Trophoblast cell (in vitro differentiated cells and primary cell): Measurements from ENCODE around the gene CACNA1C.

Source experiments
- DNase-seq, 2 donors: peaks; one replicate each; pipeline ENCODE4 v3.0.0-alpha.2; 2016
- H2AFZ ChIP-seq: 2 replicates; pipeline ENCODE4 v1.6.1; 2013; ENCODE audit warnings: low read length, moderate library complexity, mild to moderate bottlenecking; ENCODE audit not compliant: insufficient read depth, poor library complexity
- H2AK5ac ChIP-seq: 2 replicates; pipeline ENCODE4 v1.6.1; 2013; ENCODE audit warnings: mild to moderate bottlenecking, low read length
- H2BK120ac ChIP-seq: 2 replicates; pipeline ENCODE4 v1.6.1; 2013; ENCODE audit warnings: low read length, mild to moderate bottlenecking, moderate library complexity; ENCODE audit not compliant: insufficient read depth, poor library complexity
- H2BK12ac ChIP-seq: 2 replicates; pipeline ENCODE4 v1.6.1; 2013; ENCODE audit warnings: mild to moderate bottlenecking, low read length, moderate library complexity
- H2BK5ac ChIP-seq: 2 replicates; pipeline ENCODE4 v1.6.1; 2013; ENCODE audit warnings: low read length, low read depth, moderate library complexity, mild to moderate bottlenecking; ENCODE audit not compliant: poor library complexity
- H3K14ac ChIP-seq: 2 replicates; pipeline ENCODE4 v1.6.1; 2013; ENCODE audit warnings: mild to moderate bottlenecking, low read length
- H3K18ac ChIP-seq: 2 replicates; pipeline ENCODE4 v1.6.1; 2013; ENCODE audit warnings: mild to moderate bottlenecking, low read length
- H3K23ac ChIP-seq: 2 replicates; pipeline ENCODE4 v1.6.1; 2013; ENCODE audit warnings: low read length
- H3K27ac ChIP-seq: 2 replicates; pipeline ENCODE4 v1.5.1; 2013; ENCODE audit warnings: low read depth, mild to moderate bottlenecking, inconsistent platforms, low read length, moderate library complexity
- H3K27me3 ChIP-seq: 2 replicates; pipeline ENCODE4 v1.6.1; 2013; ENCODE audit warnings: inconsistent platforms, mild to moderate bottlenecking, low read length, moderate library complexity; ENCODE audit not compliant: insufficient read depth
- H3K36me3 ChIP-seq, 2 experiments: 1 replicate in 1 of 2; 2 replicates in 1 of 2; pipeline ENCODE4 v1.6.1; 2013; ENCODE audit warnings: low read length in 2 of 2, mild to moderate bottlenecking in 2 of 2, moderate library complexity in 1 of 2; ENCODE audit not compliant: insufficient read depth in 2 of 2, control insufficient read depth in 1 of 2
- H3K4ac ChIP-seq: 2 replicates; pipeline ENCODE4 v1.6.1; 2013; ENCODE audit warnings: low read depth, mild to moderate bottlenecking, low read length, moderate library complexity
- H3K4me1 ChIP-seq, 2 experiments: 1 replicate in 1 of 2; 2 replicates in 1 of 2; pipeline ENCODE4 v1.6.1; 2013; ENCODE audit warnings: low read length in 2 of 2, mild to moderate bottlenecking in 2 of 2, moderate library complexity in 1 of 2; ENCODE audit not compliant: insufficient read depth in 2 of 2, control insufficient read depth in 1 of 2
- H3K4me2 ChIP-seq: 2 replicates; pipeline ENCODE4 v1.6.1; 2013; ENCODE audit warnings: inconsistent platforms, mild to moderate bottlenecking, low read length, moderate library complexity
- H3K4me3 ChIP-seq: 2 replicates; pipeline ENCODE4 v1.5.1; 2013; ENCODE audit warnings: mild to moderate bottlenecking, low read depth, low read length, inconsistent platforms
- H3K79me1 ChIP-seq: one replicate; pipeline ENCODE4 v1.6.1; 2013; ENCODE audit warnings: low read length
- H3K79me2 ChIP-seq: 2 replicates; pipeline ENCODE4 v1.6.1; 2013; ENCODE audit warnings: low read length, mild to moderate bottlenecking; ENCODE audit not compliant: control insufficient read depth, insufficient read depth, poor library complexity
- H3K9ac ChIP-seq: 2 replicates; pipeline ENCODE4 v1.6.1; 2013; ENCODE audit warnings: mild to moderate bottlenecking, low read length
- H3K9me3 ChIP-seq: 2 replicates; pipeline ENCODE4 v1.6.1; 2013; ENCODE audit warnings: low read depth, mild to moderate bottlenecking, control low read depth, inconsistent platforms, low read length; ENCODE audit not compliant: insufficient read depth
- H4K12ac ChIP-seq: 2 replicates; pipeline ENCODE4 v1.6.1; 2013; ENCODE audit warnings: low read depth, mild to moderate bottlenecking, low read length, moderate library complexity
- H4K8ac ChIP-seq: 2 replicates; pipeline ENCODE4 v1.6.1; 2013; ENCODE audit warnings: low read depth, mild to moderate bottlenecking, low read length, moderate library complexity
- H4K91ac ChIP-seq: one replicate; pipeline ENCODE4 v1.6.1; 2013; ENCODE audit warnings: low read depth, mild to moderate bottlenecking, low read length, moderate library complexity
- WGBS: extraction: QIAGEN DNeasy Blood & Tissue Kit; methylation state at CpG from one replicate; pipeline ENCODE4 v1.1.7; 2013; ENCODE audit warnings: missing lambda C conversion rate; ENCODE audit not compliant: insufficient read length, insufficient coverage; ENCODE audit errors: extremely low coverage; 5-methylcytosine and 5-hydroxymethylcytosine counted together

CACNA1C gene

GRCh38 chr12:2735432-2735831, 682.6 kb downstream of the CACNA1C start:
- H3K79me2 ChIP-seq = no peaks in the 10 kb centered on the region
- H2AK5ac ChIP-seq = no peak overlapping the region
- no peaks in the 10 kb centered on the region for H3K79me1 ChIP-seq
- no peak overlapping the region for H4K12ac ChIP-seq
- no peak overlapping the region for H2AFZ ChIP-seq
- H3K14ac ChIP-seq = no peak overlapping the region
- no peak overlapping the region for H2BK5ac ChIP-seq
- H3K4me3 ChIP-seq = no peak overlapping the region
- no peak overlapping the region for H3K4me2 ChIP-seq
- H3K18ac ChIP-seq = no peak overlapping the region
- H3K9me3 ChIP-seq = peaks cover 6% of the 10 kb centered on the region
- H3K4ac ChIP-seq = no peak overlapping the region
- no peaks in the 10 kb centered on the region for H3K4me1 ChIP-seq
- H3K27ac ChIP-seq = no peak overlapping the region
- H4K91ac ChIP-seq = no peak overlapping the region
- no peak for DNase-seq
- H3K36me3 ChIP-seq = no peaks in the 10 kb centered on the region
- no peak overlapping the region for H4K8ac ChIP-seq
- no peaks in the 10 kb centered on the region for H3K27me3 ChIP-seq
- H2BK120ac ChIP-seq = no peak overlapping the region
- no peak overlapping the region for H2BK12ac ChIP-seq
- no peak overlapping the region for H3K23ac ChIP-seq
- WGBS = no CpG with 5 or more reads among the region's 1 CpG
- no peak overlapping the region for H3K9ac ChIP-seq

GRCh38 chr12:2737656-2738241, 685.0 kb downstream of the CACNA1C start:
- Histone ChIP-seq H3K14ac (no peak overlapping the region), H2AFZ (no peak overlapping the region), H3K4me1 (no peaks in the 10 kb centered on the region), H3K23ac (no peak overlapping the region), H3K9me3 (peaks cover 6% of the 10 kb centered on the region), H2AK5ac (no peak overlapping the region), H3K27ac (no peak overlapping the region), H2BK12ac (no peak overlapping the region), H4K91ac (no peak overlapping the region), H3K27me3 (no peaks in the 10 kb centered on the region), H3K4ac (no peak overlapping the region), H2BK5ac (no peak overlapping the region), H4K8ac (no peak overlapping the region), H2BK120ac (no peak overlapping the region), H4K12ac (no peak overlapping the region), H3K18ac (no peak overlapping the region), H3K79me1 (no peaks in the 10 kb centered on the region), H3K9ac (no peak overlapping the region), H3K79me2 (no peaks in the 10 kb centered on the region), H3K4me3 (no peak overlapping the region), H3K4me2 (no peak overlapping the region), H3K36me3 (no peaks in the 10 kb centered on the region)
- WGBS = no CpG with 5 or more reads among the region's 11 CpGs
- DNase-seq = no peak

- H3K23ac ChIP-seq = peak overlapping the region; percentile 76
- H3K4me3 ChIP-seq = peak overlapping the region; percentile 49
- H3K18ac ChIP-seq = no peak overlapping the region
- WGBS = no CpG with 5 or more reads among the region's 11 CpGs
- no peak overlapping the region for H3K14ac ChIP-seq
- no peak overlapping the region for H2AK5ac ChIP-seq
- H3K79me1 ChIP-seq = no peaks in the 10 kb centered on the region
- H3K27me3 ChIP-seq = no peaks in the 10 kb centered on the region
- no peaks in the 10 kb centered on the region for H3K79me2 ChIP-seq
- H3K27ac ChIP-seq = no peak overlapping the region
- no peak overlapping the region for H2BK12ac ChIP-seq
- H3K4me1 ChIP-seq = no peaks in the 10 kb centered on the region
- no peak overlapping the region for H3K4ac ChIP-seq
- no peaks in the 10 kb centered on the region for H3K36me3 ChIP-seq
- no peak for DNase-seq
- H3K9me3 ChIP-seq = peaks cover 6% of the 10 kb centered on the region
- no peak overlapping the region for H4K8ac ChIP-seq
- no peak overlapping the region for H2AFZ ChIP-seq
- H2BK120ac ChIP-seq = no peak overlapping the region
- no peak overlapping the region for H4K12ac ChIP-seq
- H2BK5ac ChIP-seq = no peak overlapping the region
- H3K9ac ChIP-seq = no peak overlapping the region
- no peak overlapping the region for H3K4me2 ChIP-seq
- no peak overlapping the region for H4K91ac ChIP-seq
These were observed 686.3 kb downstream of the CACNA1C start for GRCh38 chr12:2739069-2739468.

GRCh38 chr12:2739832-2740641, 687.2 kb downstream of the CACNA1C start:
- Histone ChIP-seq H3K23ac (no peak overlapping the region), H3K27me3 (no peaks in the 10 kb centered on the region), H4K91ac (no peak overlapping the region), H3K4me2 (no peak overlapping the region), H4K8ac (no peak overlapping the region), H3K9ac (no peak overlapping the region), H3K79me1 (no peaks in the 10 kb centered on the region), H3K4ac (no peak overlapping the region), H3K36me3 (no peaks in the 10 kb centered on the region), H3K18ac (no peak overlapping the region), H2AK5ac (no peak overlapping the region), H2BK5ac (no peak overlapping the region), H4K12ac (no peak overlapping the region), H3K79me2 (no peaks in the 10 kb centered on the region), H2AFZ (no peak overlapping the region), H3K9me3 (peaks cover 6% of the 10 kb centered on the region), H2BK12ac (no peak overlapping the region), H3K27ac (no peak overlapping the region), H3K4me1 (no peaks in the 10 kb centered on the region), H3K4me3 (no peak overlapping the region), H3K14ac (no peak overlapping the region), H2BK120ac (no peak overlapping the region)
- no CpG with 5 or more reads among the region's 11 CpGs for WGBS
- DNase-seq = peak; percentile 16 to 70
